Measurements from ENCODE around the gene CARD10. TPM values are rescaled to one million over a fixed set of nuclear protein-coding genes. Genes with fewer than 3 reads are reported as not detected.

CARD10 gene
- total and polyA plus RNA-seq, 2 of the 13 experiments (the other 11 are each of a cell fraction or from before 2014, with no cell fraction given): 35.2 to 55.8 TPM

DNA sequence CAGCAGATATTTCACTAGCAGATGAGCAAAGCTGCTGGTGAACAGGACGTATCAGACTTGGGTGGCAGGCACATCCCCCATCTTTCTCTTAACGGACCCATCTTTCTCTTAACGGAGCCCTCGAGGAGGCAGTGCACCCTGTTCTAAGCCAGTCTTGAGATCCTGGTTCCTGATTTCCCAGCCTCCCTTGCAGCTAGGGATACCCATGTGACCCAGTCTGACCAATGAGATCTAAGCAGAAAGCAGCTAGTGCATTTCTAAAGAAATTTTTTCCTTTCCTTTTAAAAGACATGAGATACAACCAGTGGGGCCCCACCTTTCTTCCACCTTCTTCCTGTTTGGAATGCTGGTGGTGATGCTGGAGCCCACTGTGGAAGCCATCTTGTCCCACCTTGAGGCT, 78.3 kb downstream of the CARD10 start:
- 42% methylated on average over 4 of the region's 4 CpGs for WGBS (ENCODE audit: low lambda C conversion rate)
- Histone ChIP-seq H3K4me3 (replicated peaks in 1 of 3; ENCODE audit: insufficient read depth in 1 of 3, low read depth in 2 of 3, low read length in 3 of 3) (no peak overlapping the region), H3K27ac (ENCODE audit: extremely low read length, insufficient read depth, low read length) (no peak overlapping the region), H3K79me2 (ENCODE audit: insufficient read depth, low read length) (no peaks in the 10 kb centered on the region), H3K9me3 (ENCODE audit: low read length) (no peaks in the 10 kb centered on the region), H4K20me1 (ENCODE audit: insufficient read depth, low read length) (no peaks in the 10 kb centered on the region), H2AFZ (ENCODE audit: low read length) (no peak overlapping the region), H3K9ac (ENCODE audit: insufficient read depth, low read depth, low read length) (no peak overlapping the region), H3K4me2 (ENCODE audit: low read depth, low read length) (no peak overlapping the region), H3K27me3 (ENCODE audit: control insufficient read depth in 1 of 2, insufficient read depth in 2 of 2, low read length in 2 of 2) (no peaks in the 10 kb centered on the region; a peak in 1 of 5 replicates), H3K36me3 (replicated peaks in 1 of 2; ENCODE audit: control insufficient read depth in 1 of 2, insufficient read depth in 2 of 2, low read length in 2 of 2) (no peaks in the 10 kb centered on the region), H3K4me1 (ENCODE audit: insufficient read depth, low read length) (peaks cover 11% of the 10 kb centered on the region)
- intact Hi-C loops (cut with micrococcal nuclease; ENCODE audit: unreplicated experiment) (no loop called here), in situ Hi-C loops (cut with HindIII; ENCODE audit: extremely low pct_ligation_motif_present, low pct_unique_long_range_greater_than_20kb) (no loop called here)
- FAIRE-seq: no peak
- no peak for ATAC-seq
- no peak for DNase-seq (ENCODE audit: low spot score)
- CTCF ChIA-PET (ENCODE audit: low intra/inter-chr PET ratio, low total read pairs): no interaction called here
- POLR2A ChIA-PET: no interaction called here
- no TSS peak for BruUV-seq (replicated peaks)
- TF ChIP-seq ZFP82 (CRISPR knock-in tag; IDR thresholded peaks at IDR 0.05; ENCODE audit: borderline replicate concordance) (no peak), KLF13 (CRISPR knock-in tag; IDR thresholded peaks at IDR 0.05) (no peak), ZNF652 (CRISPR knock-in tag; IDR thresholded peaks at IDR 0.05; ENCODE audit: borderline replicate concordance, low read depth) (no peak), ZNF678 (CRISPR knock-in tag; IDR thresholded peaks at IDR 0.05) (no peak), FOXK1 (CRISPR knock-in tag; IDR thresholded peaks at IDR 0.05; ENCODE audit: borderline replicate concordance, low read depth) (no peak), CHD4 (IDR thresholded peaks at IDR 0.05; ENCODE audit: borderline replicate concordance, low read length) (no peak), ZNF720 (CRISPR knock-in tag; IDR thresholded peaks at IDR 0.05) (no peak), YEATS4 (CRISPR knock-in tag; IDR thresholded peaks at IDR 0.05; ENCODE audit: borderline replicate concordance) (no peak), RARA (CRISPR knock-in tag; IDR thresholded peaks at IDR 0.05) (no peak), MAFF (IDR thresholded peaks at IDR 0.05; ENCODE audit: low read depth, low read length) (no peak), NCOA1 (CRISPR knock-in tag; IDR thresholded peaks at IDR 0.05) (no peak), HES4 (CRISPR knock-in tag; IDR thresholded peaks at IDR 0.05; ENCODE audit: borderline replicate concordance) (no peak), RXRA (CRISPR knock-in tag; IDR thresholded peaks at IDR 0.05) (no peak), SSRP1 (CRISPR knock-in tag; IDR thresholded peaks at IDR 0.05) (no peak), ZSCAN20 (CRISPR knock-in tag; IDR thresholded peaks at IDR 0.05; ENCODE audit: borderline replicate concordance) (no peak), HNF1B (CRISPR knock-in tag; IDR thresholded peaks at IDR 0.05) (no peak)
- TF ChIP-seq, protein P1, sequence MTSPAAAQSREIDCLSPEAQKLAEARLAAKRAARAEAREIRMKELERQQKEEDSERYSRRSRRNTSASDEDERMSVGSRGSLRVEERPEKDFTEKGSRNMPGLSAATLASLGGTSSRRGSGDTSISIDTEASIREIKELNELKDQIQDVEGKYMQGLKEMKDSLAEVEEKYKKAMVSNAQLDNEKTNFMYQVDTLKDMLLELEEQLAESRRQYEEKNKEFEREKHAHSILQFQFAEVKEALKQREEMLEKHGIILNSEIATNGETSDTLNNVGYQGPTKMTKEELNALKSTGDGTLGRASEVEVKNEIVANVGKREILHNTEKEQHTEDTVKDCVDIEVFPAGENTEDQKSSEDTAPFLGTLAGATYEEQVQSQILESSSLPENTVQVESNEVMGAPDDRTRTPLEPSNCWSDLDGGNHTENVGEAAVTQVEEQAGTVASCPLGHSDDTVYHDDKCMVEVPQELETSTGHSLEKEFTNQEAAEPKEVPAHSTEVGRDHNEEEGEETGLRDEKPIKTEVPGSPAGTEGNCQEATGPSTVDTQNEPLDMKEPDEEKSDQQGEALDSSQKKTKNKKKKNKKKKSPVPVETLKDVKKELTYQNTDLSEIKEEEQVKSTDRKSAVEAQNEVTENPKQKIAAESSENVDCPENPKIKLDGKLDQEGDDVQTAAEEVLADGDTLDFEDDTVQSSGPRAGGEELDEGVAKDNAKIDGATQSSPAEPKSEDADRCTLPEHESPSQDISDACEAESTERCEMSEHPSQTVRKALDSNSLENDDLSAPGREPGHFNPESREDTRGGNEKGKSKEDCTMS (CRISPR knock-in tag; conservative IDR thresholded peaks at IDR 0.05): no peak

Data from HepG2 (cell line).